Measurements from ENCODE around the gene SPON1. TPM values are rescaled to one million over a fixed set of nuclear protein-coding genes. Genes with fewer than 3 reads are reported as not detected.

The SPON1 gene
- total and polyA plus RNA-seq, 2 of the 8 experiments (the other 6 are each of a cell fraction or from before 2014, with no cell fraction given): 1.5 to 5.4 TPM

DNA sequence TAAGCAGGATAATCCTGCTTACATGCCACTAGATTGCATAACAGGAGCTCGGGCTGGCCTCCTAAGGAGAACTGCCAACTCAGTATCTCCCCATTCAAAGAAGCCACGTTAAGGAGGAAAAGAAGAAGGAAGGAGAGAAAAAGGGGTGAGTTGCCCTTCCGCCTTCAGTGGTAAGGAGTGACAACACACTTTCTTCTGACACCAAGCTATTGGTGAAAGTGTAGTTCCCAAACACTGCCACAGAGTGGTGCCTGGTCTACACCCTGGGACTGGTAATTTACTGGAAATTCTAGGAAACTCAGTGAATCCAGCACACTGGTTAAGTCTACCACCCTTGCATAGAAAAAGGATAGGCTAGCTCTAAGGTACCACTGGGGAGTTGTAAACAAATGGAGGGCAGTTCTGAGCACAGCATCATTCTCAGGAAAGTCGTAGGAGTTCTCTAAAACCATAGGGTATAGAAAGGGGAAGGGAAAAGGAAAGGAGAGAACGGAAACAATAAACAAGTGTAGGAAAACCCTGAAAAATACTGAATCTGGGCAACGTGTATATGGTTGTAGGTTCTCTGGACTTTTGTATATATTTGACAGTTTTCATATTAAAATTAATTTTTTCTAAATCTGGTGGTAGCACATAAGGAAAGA, 338.3 kb downstream of the SPON1 start (continued):
- TF ChIP-seq, protein P1, sequence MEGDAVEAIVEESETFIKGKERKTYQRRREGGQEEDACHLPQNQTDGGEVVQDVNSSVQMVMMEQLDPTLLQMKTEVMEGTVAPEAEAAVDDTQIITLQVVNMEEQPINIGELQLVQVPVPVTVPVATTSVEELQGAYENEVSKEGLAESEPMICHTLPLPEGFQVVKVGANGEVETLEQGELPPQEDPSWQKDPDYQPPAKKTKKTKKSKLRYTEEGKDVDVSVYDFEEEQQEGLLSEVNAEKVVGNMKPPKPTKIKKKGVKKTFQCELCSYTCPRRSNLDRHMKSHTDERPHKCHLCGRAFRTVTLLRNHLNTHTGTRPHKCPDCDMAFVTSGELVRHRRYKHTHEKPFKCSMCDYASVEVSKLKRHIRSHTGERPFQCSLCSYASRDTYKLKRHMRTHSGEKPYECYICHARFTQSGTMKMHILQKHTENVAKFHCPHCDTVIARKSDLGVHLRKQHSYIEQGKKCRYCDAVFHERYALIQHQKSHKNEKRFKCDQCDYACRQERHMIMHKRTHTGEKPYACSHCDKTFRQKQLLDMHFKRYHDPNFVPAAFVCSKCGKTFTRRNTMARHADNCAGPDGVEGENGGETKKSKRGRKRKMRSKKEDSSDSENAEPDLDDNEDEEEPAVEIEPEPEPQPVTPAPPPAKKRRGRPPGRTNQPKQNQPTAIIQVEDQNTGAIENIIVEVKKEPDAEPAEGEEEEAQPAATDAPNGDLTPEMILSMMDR (IDR thresholded peaks at IDR 0.05; ENCODE audit: control extremely low read depth in 1 of 3, insufficient read depth in 1 of 3, low read depth in 1 of 3, low read length in 3 of 3): peak; percentile 35 to 91 (median 88)
- no peak for TF ChIP-seq RNF2 (IDR thresholded peaks at IDR 0.05; ENCODE audit: borderline replicate concordance, low read depth, low read length, missing control alignments, poor library complexity, severe bottlenecking)
- TF ChIP-seq CREB1 (IDR thresholded peaks at IDR 0.05): peak; percentile 30; the same call in 1 of the 2 replicates
- TF ChIP-seq NANOG (IDR thresholded peaks at IDR 0.05; ENCODE audit: insufficient read depth, low read depth, low read length, poor library complexity, severe bottlenecking): no peak
- TF ChIP-seq BCL11A (IDR thresholded peaks at IDR 0.05; ENCODE audit: low read depth in 2 of 2, low read length in 2 of 2): no peak
- no peak for TF ChIP-seq SP2 (IDR thresholded peaks at IDR 0.05; ENCODE audit: low read length)
- TF ChIP-seq TAF1 (IDR thresholded peaks at IDR 0.05; ENCODE audit: low read depth, low read length): no peak
- no peak for TF ChIP-seq EP300 (IDR thresholded peaks at IDR 0.05; ENCODE audit: borderline replicate concordance in 1 of 2, low read depth in 2 of 2, low read length in 2 of 2)
- TF ChIP-seq CTBP2 (IDR thresholded peaks at IDR 0.05; ENCODE audit: borderline replicate concordance, insufficient read depth, insufficient read length, low read length): no peak
- no peak for TF ChIP-seq TEAD4 (IDR thresholded peaks at IDR 0.05; ENCODE audit: low read depth, low read length)
